Left ventricle myocardium inferior (tissue), 1 donor: Measurements from ENCODE around the gene CFTR. TPM values are rescaled to one million over a fixed set of nuclear protein-coding genes. Genes with fewer than 3 reads are reported as not detected.

Experiments used
- DNase-seq: peaks from one replicate; pipeline ENCODE4 v3.0.0-alpha.2; 2020
- H3K27ac ChIP-seq: fragments of 200-600 bp; replicated peaks from 2 replicates; pipeline ENCODE4 v1.8.0; 2021
- H3K27me3 ChIP-seq: fragments of 200-600 bp; 2 replicates; pipeline ENCODE4 v1.8.0; 2021; ENCODE audit warnings: low read depth
- H3K36me3 ChIP-seq: fragments of 200-600 bp; 2 replicates; pipeline ENCODE4 v1.8.0; 2021
- H3K4me1 ChIP-seq: fragments of 200-600 bp; 2 replicates; pipeline ENCODE4 v1.8.0; 2021
- H3K4me3 ChIP-seq: fragments of 200-600 bp; 2 replicates; pipeline ENCODE4 v1.8.0; 2021; ENCODE audit warnings: mild to moderate bottlenecking, moderate library complexity
- H3K9me3 ChIP-seq: fragments of 200-600 bp; replicated peaks from 2 replicates; pipeline ENCODE4 v1.8.0; 2021
- intact Hi-C: fragments of 100-400 bp; cut with micrococcal nuclease; formaldehyde crosslinking; loops from one replicate; pipeline ENCODE4 v1.11.0; 2022
- total RNA-seq: library from RNA; stranded (reverse); fragmentation: NEBNext Ultra II Directional; extraction: Animal tissue kit (Norgen Biotek cat#: 25700); gene quantifications from one replicate; pipeline ENCODE4 v1.2.1, GENCODE V29; 2021
- TF ChIP-seq, protein P1 (sequence below): fragments of 200-600 bp; IDR thresholded peaks from 2 replicates; pipeline ENCODE4 v1.8.0; 2021; ENCODE audit warnings: antibody characterized with exemption, mild to moderate bottlenecking, borderline replicate concordance
- donor health status: DM: no; HTN: yes; CAD: no; lungs with severe emphysema.

Gene CFTR
- total RNA-seq, 1 donor from 2014 or later = 0.11 TPM

DNA sequence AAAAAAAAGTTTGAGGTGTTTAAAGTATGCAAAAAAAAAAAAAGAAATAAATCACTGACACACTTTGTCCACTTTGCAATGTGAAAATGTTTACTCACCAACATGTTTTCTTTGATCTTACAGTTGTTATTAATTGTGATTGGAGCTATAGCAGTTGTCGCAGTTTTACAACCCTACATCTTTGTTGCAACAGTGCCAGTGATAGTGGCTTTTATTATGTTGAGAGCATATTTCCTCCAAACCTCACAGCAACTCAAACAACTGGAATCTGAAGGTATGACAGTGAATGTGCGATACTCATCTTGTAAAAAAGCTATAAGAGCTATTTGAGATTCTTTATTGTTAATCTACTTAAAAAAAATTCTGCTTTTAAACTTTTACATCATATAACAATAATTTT lies 130.6 kb downstream of the CFTR start:
- Histone ChIP-seq H3K27ac (no peak overlapping the region), H3K27me3 (no peaks in the 10 kb centered on the region), H3K4me3 (no peak overlapping the region), H3K4me1 (no peaks in the 10 kb centered on the region), H3K9me3 (no peaks in the 10 kb centered on the region), H3K36me3 (no peaks in the 10 kb centered on the region)
- TF ChIP-seq, protein P1, sequence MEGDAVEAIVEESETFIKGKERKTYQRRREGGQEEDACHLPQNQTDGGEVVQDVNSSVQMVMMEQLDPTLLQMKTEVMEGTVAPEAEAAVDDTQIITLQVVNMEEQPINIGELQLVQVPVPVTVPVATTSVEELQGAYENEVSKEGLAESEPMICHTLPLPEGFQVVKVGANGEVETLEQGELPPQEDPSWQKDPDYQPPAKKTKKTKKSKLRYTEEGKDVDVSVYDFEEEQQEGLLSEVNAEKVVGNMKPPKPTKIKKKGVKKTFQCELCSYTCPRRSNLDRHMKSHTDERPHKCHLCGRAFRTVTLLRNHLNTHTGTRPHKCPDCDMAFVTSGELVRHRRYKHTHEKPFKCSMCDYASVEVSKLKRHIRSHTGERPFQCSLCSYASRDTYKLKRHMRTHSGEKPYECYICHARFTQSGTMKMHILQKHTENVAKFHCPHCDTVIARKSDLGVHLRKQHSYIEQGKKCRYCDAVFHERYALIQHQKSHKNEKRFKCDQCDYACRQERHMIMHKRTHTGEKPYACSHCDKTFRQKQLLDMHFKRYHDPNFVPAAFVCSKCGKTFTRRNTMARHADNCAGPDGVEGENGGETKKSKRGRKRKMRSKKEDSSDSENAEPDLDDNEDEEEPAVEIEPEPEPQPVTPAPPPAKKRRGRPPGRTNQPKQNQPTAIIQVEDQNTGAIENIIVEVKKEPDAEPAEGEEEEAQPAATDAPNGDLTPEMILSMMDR = no peak
- no peak for DNase-seq
- intact Hi-C loops = no loop called here

DNA sequence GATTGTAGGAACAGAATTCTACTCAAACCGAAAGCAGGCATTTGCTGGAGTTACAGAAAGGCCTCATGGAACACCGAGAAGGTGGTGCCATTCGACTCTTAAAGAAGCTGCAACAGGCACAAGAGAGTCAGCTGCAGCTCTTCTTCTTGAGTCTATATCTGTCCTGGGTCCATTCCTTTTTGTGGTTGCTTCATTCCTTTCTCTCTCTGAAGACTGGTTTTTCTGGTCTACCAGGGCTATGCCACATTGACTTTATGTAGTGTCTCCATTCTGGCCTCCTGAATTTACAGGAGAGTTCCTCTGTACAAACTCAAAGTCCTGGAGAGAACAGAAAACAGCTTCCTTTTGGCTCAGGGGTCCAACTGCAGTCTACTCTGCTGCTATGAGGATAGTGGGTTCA lies 132.8 kb downstream of the CFTR start:
- H3K9me3 ChIP-seq = no peaks in the 10 kb centered on the region
- TF ChIP-seq, protein P1 = no peak
- H3K36me3 ChIP-seq = no peaks in the 10 kb centered on the region
- H3K4me1 ChIP-seq = no peaks in the 10 kb centered on the region
- no peak overlapping the region for H3K4me3 ChIP-seq
- intact Hi-C loops = no loop called here
- H3K27ac ChIP-seq = no peak overlapping the region
- no peak for DNase-seq
- no peaks in the 10 kb centered on the region for H3K27me3 ChIP-seq

DNA sequence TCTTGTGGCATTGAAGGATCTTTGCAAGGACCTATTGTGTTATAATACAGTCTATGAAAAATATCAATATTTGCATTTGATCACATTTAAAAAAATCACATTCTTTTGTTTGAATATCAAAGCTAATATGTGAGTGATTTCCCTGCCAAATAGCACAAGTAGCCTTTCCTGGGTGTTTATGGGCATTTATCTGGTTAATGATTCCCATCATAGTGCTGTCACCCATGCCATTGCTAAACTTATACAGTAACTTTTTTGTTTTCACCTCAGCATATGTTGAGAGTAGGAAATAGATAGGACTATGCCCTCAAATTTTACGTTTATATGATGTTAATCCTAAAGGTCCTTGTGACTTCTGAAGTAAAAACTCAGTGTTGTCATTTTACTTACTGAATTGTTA lies 136.9 kb downstream of the CFTR start:
- Histone ChIP-seq H3K36me3 (no peaks in the 10 kb centered on the region), H3K4me3 (no peak overlapping the region), H3K27ac (no peak overlapping the region), H3K4me1 (no peaks in the 10 kb centered on the region), H3K27me3 (no peaks in the 10 kb centered on the region), H3K9me3 (no peaks in the 10 kb centered on the region)
- intact Hi-C loops = no loop called here
- TF ChIP-seq, protein P1 = no peak
- no peak for DNase-seq

DNA sequence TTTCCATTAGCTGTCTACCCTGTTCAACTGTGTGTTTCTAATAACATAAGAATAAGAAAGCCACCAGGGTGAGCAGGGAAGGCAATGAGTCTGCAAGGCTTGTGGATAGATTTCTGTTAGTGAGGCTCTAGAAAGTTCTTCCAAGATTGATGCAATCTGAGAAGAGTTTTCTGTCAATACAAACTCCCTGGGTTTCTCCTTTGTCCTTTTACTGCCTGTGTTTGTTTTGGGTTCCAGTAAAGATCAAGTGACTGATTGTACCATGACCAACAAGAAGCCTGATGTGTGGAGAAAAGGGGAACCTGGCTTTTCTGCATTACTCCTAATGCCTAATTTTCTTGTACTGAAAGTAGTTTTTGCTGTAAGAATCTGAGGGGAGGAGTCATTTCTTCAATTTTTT lies 139.9 kb downstream of the CFTR start:
- no peaks in the 10 kb centered on the region for H3K9me3 ChIP-seq
- H3K27ac ChIP-seq = no peak overlapping the region
- intact Hi-C loops = no loop called here
- H3K4me3 ChIP-seq = no peak overlapping the region
- no peaks in the 10 kb centered on the region for H3K27me3 ChIP-seq
- TF ChIP-seq, protein P1 = no peak
- peaks cover 6% of the 10 kb centered on the region for H3K4me1 ChIP-seq
- H3K36me3 ChIP-seq = no peaks in the 10 kb centered on the region
- no peak for DNase-seq

GRCh38 chr7:117621075-117621618 lies 141.3 kb downstream of the CFTR start:
- Histone ChIP-seq H3K27me3 (no peaks in the 10 kb centered on the region), H3K4me3 (no peak overlapping the region), H3K4me1 (peaks cover 6% of the 10 kb centered on the region), H3K9me3 (no peaks in the 10 kb centered on the region), H3K27ac (no peak overlapping the region), H3K36me3 (no peaks in the 10 kb centered on the region)
- TF ChIP-seq, protein P1 = no peak
- intact Hi-C loops = no loop called here
- no peak for DNase-seq
